Loucy (cell line): ENCODE measurements around the gene CRTAC1.

Experiments used
- H2AFZ ChIP-seq: fragments of 200-600 bp; sonication (generic); 2 replicates; pipeline ENCODE4 v1.6.0; 2016; ENCODE audit warnings: antibody characterized with exemption, mild to moderate bottlenecking, low read length, moderate library complexity
- H3F3A ChIP-seq: fragments of 200-600 bp; 2 replicates; pipeline ENCODE4 v1.6.0; 2016; ENCODE audit warnings: antibody characterized with exemption, low read depth, mild to moderate bottlenecking
- H3K27me3 ChIP-seq: fragments of 200-600 bp; sonication (generic); 2 replicates; pipeline ENCODE4 v1.6.1; 2014; ENCODE audit warnings: low read length, mild to moderate bottlenecking; ENCODE audit not compliant: insufficient read depth, poor library complexity, severe bottlenecking
- H3K36me3 ChIP-seq: fragments of 200-600 bp; sonication (generic); 2 replicates; pipeline ENCODE4 v1.6.1; 2016; ENCODE audit warnings: low read length; ENCODE audit not compliant: insufficient read depth
- H3K4me1 ChIP-seq: fragments of 200-600 bp; sonication (generic); 2 replicates; pipeline ENCODE4 v1.5.1; 2014; ENCODE audit warnings: low read length, mild to moderate bottlenecking; ENCODE audit not compliant: insufficient read depth, poor library complexity, severe bottlenecking
- H3K4me2 ChIP-seq: fragments of 200-600 bp; sonication (generic); 2 replicates; pipeline ENCODE4 v1.6.0; 2014; ENCODE audit warnings: antibody characterized with exemption, low read length, low read depth, mild to moderate bottlenecking; ENCODE audit not compliant: poor library complexity, severe bottlenecking
- H3K4me3 ChIP-seq: fragments of 200-600 bp; sonication (generic); 2 replicates; pipeline ENCODE4 v1.5.1; 2014; ENCODE audit warnings: low read length, mild to moderate bottlenecking, mixed read lengths; ENCODE audit not compliant: poor library complexity, severe bottlenecking
- H3K79me2 ChIP-seq: fragments of 200-600 bp; sonication (generic); 2 replicates; pipeline ENCODE4 v1.6.1; 2014; ENCODE audit warnings: low read length; ENCODE audit not compliant: insufficient read depth
- H3K9ac ChIP-seq: fragments of 200-600 bp; sonication (generic); 2 replicates; pipeline ENCODE4 v1.6.0; 2014; ENCODE audit warnings: mild to moderate bottlenecking, low read depth, low read length, moderate library complexity; ENCODE audit not compliant: poor library complexity, severe bottlenecking
- H3K9me2 ChIP-seq: fragments of 200-600 bp; sonication (generic); replicated peaks from 2 replicates; pipeline ENCODE4 v1.6.1; 2016; ENCODE audit warnings: low read depth, low read length, mixed read lengths
- H3K9me3 ChIP-seq: fragments of 200-600 bp; sonication (generic); 2 replicates; pipeline ENCODE4 v1.6.1; 2014; ENCODE audit warnings: mild to moderate bottlenecking, antibody characterized with exemption, low read length, low read depth; ENCODE audit not compliant: insufficient read depth
- H4K20me1 ChIP-seq: fragments of 200-600 bp; sonication (generic); 2 replicates; pipeline ENCODE4 v1.6.0; 2014; ENCODE audit warnings: antibody characterized with exemption, low read length, mild to moderate bottlenecking; ENCODE audit not compliant: insufficient read depth, poor library complexity, severe bottlenecking
- CTCF ChIP-seq: fragments of 200-600 bp; sonication (generic); conservative IDR thresholded peaks from 2 replicates; pipeline ENCODE4 v1.5.1; 2014; ENCODE audit warnings: mild to moderate bottlenecking, antibody characterized with exemption, low read length
- EZH2phosphoT487 ChIP-seq: fragments of 200-600 bp; IDR thresholded peaks from 2 replicates; pipeline ENCODE4 v1.6.1; 2018; ENCODE audit warnings: antibody characterized with exemption, mild to moderate bottlenecking, moderate library complexity, borderline replicate concordance

Gene CRTAC1

GRCh38 chr10:97927622-97928021 lies 102.8 kb downstream of the CRTAC1 start:
- Histone ChIP-seq H3F3A (no peaks in the 10 kb centered on the region), H3K9me2 (no peaks in the 10 kb centered on the region), H3K27me3 (no peaks in the 10 kb centered on the region), H3K4me2 (no peak overlapping the region), H2AFZ (no peak overlapping the region), H3K4me3 (no peak overlapping the region), H3K36me3 (no peaks in the 10 kb centered on the region), H3K9ac (no peak overlapping the region), H4K20me1 (no peaks in the 10 kb centered on the region), H3K4me1 (no peaks in the 10 kb centered on the region), H3K9me3 (no peaks in the 10 kb centered on the region), H3K79me2 (no peaks in the 10 kb centered on the region)
- no peak for TF ChIP-seq EZH2phosphoT487
- no peak for TF ChIP-seq CTCF

GRCh38 chr10:97926055-97926454 lies 104.4 kb downstream of the CRTAC1 start:
- no peaks in the 10 kb centered on the region for H3K4me1 ChIP-seq
- no peak overlapping the region for H3K4me3 ChIP-seq
- H3K36me3 ChIP-seq, result no peaks in the 10 kb centered on the region
- no peaks in the 10 kb centered on the region for H3K79me2 ChIP-seq
- TF ChIP-seq EZH2phosphoT487 (no peak), CTCF (no peak)
- H4K20me1 ChIP-seq, result no peaks in the 10 kb centered on the region
- no peaks in the 10 kb centered on the region for H3K27me3 ChIP-seq
- no peak overlapping the region for H3K9ac ChIP-seq
- H2AFZ ChIP-seq, result no peak overlapping the region
- no peak overlapping the region for H3K4me2 ChIP-seq
- no peaks in the 10 kb centered on the region for H3K9me3 ChIP-seq
- no peaks in the 10 kb centered on the region for H3K9me2 ChIP-seq
- no peaks in the 10 kb centered on the region for H3F3A ChIP-seq

- Histone ChIP-seq H3K4me3 (no peak overlapping the region), H3K4me2 (no peak overlapping the region), H3K79me2 (no peaks in the 10 kb centered on the region), H3K9me2 (no peaks in the 10 kb centered on the region), H3K36me3 (no peaks in the 10 kb centered on the region), H3F3A (no peaks in the 10 kb centered on the region), H2AFZ (no peak overlapping the region), H3K4me1 (no peaks in the 10 kb centered on the region), H3K9me3 (no peaks in the 10 kb centered on the region), H3K9ac (no peak overlapping the region), H3K27me3 (no peaks in the 10 kb centered on the region), H4K20me1 (no peaks in the 10 kb centered on the region)
- TF ChIP-seq EZH2phosphoT487, result no peak
- no peak for TF ChIP-seq CTCF
Observed at GRCh38 chr10:97925308-97925938, 105.0 kb downstream of the CRTAC1 start.
